Body of pancreas (tissue), 4 donors: ENCODE measurements around the gene C19orf38. TPM values are rescaled to one million over a fixed set of nuclear protein-coding genes. Genes with fewer than 3 reads are reported as not detected.
A peak's percentile ranks its signal among the peaks of the same experiment; 100 is the strongest.

ENCODE experiments used
- ATAC-seq: fragments of 150-250 bp; one replicate; pipeline ENCODE4 v1.9.1; 2016
- DNase-seq, 4 donors: peaks; one replicate each; pipeline ENCODE4 v3.0.0-alpha.2; 2019
- H3K27ac ChIP-seq, 4 donors: fragments of 200-600 bp; sonication (generic); 1 replicate in 3 of 4; 2 replicates in 1 of 4; pipeline versions ENCODE4 v1.5.1 to v1.6.1; 2016 to 2019; ENCODE audit warnings: mild to moderate bottlenecking in 1 of 4, mixed read lengths in 1 of 4, moderate library complexity in 1 of 4
- H3K27me3 ChIP-seq, 2 donors: fragments of 200-600 bp; sonication (generic); one replicate each; pipeline ENCODE4 v1.6.0; 2016; ENCODE audit warnings: mild to moderate bottlenecking in 1 of 2
- H3K36me3 ChIP-seq, 2 donors: fragments of 200-600 bp; sonication (generic); replicated peaks in 1 of 2; 2 replicates each; pipeline ENCODE4 v1.5.1; 2016; ENCODE audit warnings: low read depth in 2 of 2; ENCODE audit not compliant: insufficient read depth in 1 of 2
- H3K4me1 ChIP-seq: fragments of 200-600 bp; sonication (generic); one replicate; pipeline ENCODE4 v1.6.0; 2016
- H3K4me3 ChIP-seq, 2 donors: fragments of 200-600 bp; sonication (generic); 1 replicate in 1 of 2; 2 replicates in 1 of 2; pipeline ENCODE4 v1.5.1; 2016 to 2019
- H3K9me3 ChIP-seq, 3 donors: fragments of 200-600 bp; sonication (generic); 1 replicate in 2 of 3; 2 replicates in 1 of 3; pipeline ENCODE4 v1.5.1; 2016
- POLR2A ChIP-seq, 3 donors: fragments of 450-650 bp; IDR thresholded peaks; one replicate each; pipeline ENCODE4 v1.6.1; 2016; ENCODE audit warnings: antibody characterized with exemption in 3 of 3, mild to moderate bottlenecking in 2 of 3
- WGBS, 2 donors: methylation state at CpG; one replicate each; pipeline ENCODE4 v1.1.5; 2017; 5-methylcytosine and 5-hydroxymethylcytosine counted together
- intact Hi-C: fragments of 100-400 bp; cut with DNase I; formaldehyde crosslinking; loops from one replicate; pipeline ENCODE4 v1.15.1; 2023
- total RNA-seq, 2 donors: library from RNA; depleted of rRNA; stranded (reverse); fragments of >200 nt; gene quantifications; one replicate each; pipeline ENCODE4 v1.1.0, GENCODE V29; 2016
- TF ChIP-seq, protein P1 (sequence below), 7 experiments: fragments of 450-650 bp in 4 of 7; fragments of 200-600 bp in 3 of 7; sonication (generic) in 3 of 7; IDR thresholded peaks; one replicate each; pipeline ENCODE4 v1.5.1; 2016 to 2019; ENCODE audit warnings: antibody characterized with exemption in 7 of 7

C19orf38 gene
- total RNA-seq, 2 donors from 2014 or later, result 0.52 TPM; not detected in 1

DNA sequence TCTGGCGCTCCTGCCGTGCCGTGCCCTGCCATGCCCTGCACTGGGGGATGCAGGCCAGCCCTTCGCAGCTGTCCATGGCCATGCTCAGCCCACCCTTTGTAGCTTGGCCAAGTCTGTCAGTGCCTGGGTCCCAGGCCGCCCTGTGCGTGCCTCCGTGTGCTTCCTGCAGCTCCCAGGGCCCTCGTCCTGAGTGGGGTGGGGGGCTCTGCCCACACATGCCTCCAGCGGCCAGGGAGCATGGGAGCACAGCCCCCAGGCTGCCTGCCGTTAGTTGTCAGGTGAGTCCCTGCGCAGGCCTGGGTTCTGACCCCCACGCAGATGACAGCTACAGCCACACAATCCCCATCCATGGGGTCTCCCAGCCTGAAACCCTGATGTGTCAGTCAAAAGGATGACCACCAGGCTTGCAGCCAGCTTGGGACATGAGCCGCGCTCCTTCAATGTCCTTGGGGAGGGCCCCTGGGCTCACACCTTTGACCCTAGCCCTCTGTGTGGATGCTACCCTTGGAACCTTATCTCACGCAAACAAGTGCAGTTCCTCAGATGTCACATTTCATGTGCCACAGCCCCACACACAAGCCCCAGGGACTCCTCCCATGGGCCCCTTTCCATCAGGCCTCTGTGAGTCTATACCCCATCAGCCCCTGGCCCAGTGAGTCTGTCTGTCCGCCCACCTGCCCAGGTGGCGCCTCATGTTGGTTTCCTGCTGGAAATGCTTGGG lies 36.7 kb upstream of the C19orf38 start:
- intact Hi-C loops, result no loop called here
- Histone ChIP-seq H3K27ac (no peak overlapping the region), H3K9me3 (no peaks in the 10 kb centered on the region), H3K36me3 (peaks cover 0 to 17% of the 10 kb centered on the region in 2 donors), H3K4me3 (no peak overlapping the region), H3K4me1 (no peaks in the 10 kb centered on the region), H3K27me3 (no peaks in the 10 kb centered on the region)
- no peak for ATAC-seq
- TF ChIP-seq POLR2A (IDR thresholded peaks at IDR 0.05), result no peak
- TF ChIP-seq, protein P1, sequence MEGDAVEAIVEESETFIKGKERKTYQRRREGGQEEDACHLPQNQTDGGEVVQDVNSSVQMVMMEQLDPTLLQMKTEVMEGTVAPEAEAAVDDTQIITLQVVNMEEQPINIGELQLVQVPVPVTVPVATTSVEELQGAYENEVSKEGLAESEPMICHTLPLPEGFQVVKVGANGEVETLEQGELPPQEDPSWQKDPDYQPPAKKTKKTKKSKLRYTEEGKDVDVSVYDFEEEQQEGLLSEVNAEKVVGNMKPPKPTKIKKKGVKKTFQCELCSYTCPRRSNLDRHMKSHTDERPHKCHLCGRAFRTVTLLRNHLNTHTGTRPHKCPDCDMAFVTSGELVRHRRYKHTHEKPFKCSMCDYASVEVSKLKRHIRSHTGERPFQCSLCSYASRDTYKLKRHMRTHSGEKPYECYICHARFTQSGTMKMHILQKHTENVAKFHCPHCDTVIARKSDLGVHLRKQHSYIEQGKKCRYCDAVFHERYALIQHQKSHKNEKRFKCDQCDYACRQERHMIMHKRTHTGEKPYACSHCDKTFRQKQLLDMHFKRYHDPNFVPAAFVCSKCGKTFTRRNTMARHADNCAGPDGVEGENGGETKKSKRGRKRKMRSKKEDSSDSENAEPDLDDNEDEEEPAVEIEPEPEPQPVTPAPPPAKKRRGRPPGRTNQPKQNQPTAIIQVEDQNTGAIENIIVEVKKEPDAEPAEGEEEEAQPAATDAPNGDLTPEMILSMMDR (IDR thresholded peaks at IDR 0.05), result no peak
- WGBS, 2 donors, result 94 to 100% methylated on average over 6 to 17 of the region's 17 CpGs
- DNase-seq, result no peak

DNA sequence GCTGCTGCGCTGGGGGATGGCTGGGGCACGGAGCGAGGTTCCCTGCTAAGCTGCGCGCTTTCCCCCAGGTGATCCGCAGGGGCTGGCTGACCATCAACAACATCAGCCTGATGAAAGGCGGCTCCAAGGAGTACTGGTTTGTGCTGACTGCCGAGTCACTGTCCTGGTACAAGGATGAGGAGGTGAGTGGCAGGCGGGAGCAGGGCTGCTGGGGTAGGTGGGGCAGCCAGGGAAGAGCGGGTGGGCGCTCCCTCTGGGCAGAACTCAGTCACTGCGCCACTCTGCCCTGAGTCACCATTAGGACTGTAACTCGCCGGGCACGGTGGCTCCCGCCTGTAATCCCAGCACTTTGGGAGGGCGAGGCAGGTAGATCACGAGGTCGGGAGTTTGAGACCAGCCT lies 36.0 kb upstream of the C19orf38 start:
- no peaks in the 10 kb centered on the region for H3K27me3 ChIP-seq
- WGBS, 2 donors, result 91 to 98% methylated on average over 11 to 17 of the region's 19 CpGs

DNA sequence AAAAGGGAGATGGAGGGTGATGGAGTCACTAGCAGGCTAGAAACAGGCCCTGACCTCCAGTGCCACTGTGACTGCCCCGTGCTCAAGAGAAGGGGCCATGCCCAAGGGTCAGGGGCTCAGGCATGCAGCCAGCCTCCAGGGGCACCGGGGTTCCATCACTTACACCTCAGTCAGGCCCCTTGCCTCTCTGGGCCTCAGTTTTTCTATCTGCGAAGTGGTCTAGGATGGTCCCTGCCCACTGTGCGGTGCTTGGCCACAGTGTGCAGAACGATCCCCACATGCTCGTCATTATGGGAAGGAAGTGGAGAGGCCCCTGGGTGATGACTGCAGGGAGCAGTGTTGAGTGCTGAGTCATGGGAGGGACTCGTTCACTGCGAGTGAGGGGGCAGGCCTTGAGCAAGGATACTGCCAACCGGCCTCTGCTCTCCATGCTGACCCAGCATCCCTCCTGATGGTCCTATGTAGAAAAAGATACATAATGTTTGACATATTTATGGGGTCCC lies 35.3 kb upstream of the C19orf38 start:
- TF ChIP-seq POLR2A (IDR thresholded peaks at IDR 0.05), result no peak
- TF ChIP-seq, protein P1 (IDR thresholded peaks at IDR 0.05), result no peak
- intact Hi-C loops, result no loop called here
- Histone ChIP-seq H3K36me3 (peaks cover 0 to 17% of the 10 kb centered on the region in 2 donors), H3K9me3 (no peaks in the 10 kb centered on the region), H3K4me1 (no peaks in the 10 kb centered on the region), H3K27ac (peak overlapping the region in 2 of 4 donors; percentile 35 to 53), H3K4me3 (no peak overlapping the region), H3K27me3 (no peaks in the 10 kb centered on the region)
- peak; percentile 41 for ATAC-seq
- WGBS, 2 donors, result 79 to 93% methylated on average over 2 to 9 of the region's 9 CpGs
- peak in 2 of 4 donors; percentile 37 to 70 for DNase-seq

More for the DNA sequence above, 36.0 kb upstream of the C19orf38 start:
- Histone ChIP-seq H3K9me3 (no peaks in the 10 kb centered on the region), H3K36me3 (peaks cover 0 to 17% of the 10 kb centered on the region in 2 donors), H3K27ac (peak overlapping the region in 1 of 4 donors; percentile 53), H3K4me3 (no peak overlapping the region), H3K4me1 (no peaks in the 10 kb centered on the region)
- intact Hi-C loops, result no loop called here
- no peak for ATAC-seq
- no peak for TF ChIP-seq POLR2A (IDR thresholded peaks at IDR 0.05)
- TF ChIP-seq, protein P1 (IDR thresholded peaks at IDR 0.05), result no peak
- no peak for DNase-seq

DNA sequence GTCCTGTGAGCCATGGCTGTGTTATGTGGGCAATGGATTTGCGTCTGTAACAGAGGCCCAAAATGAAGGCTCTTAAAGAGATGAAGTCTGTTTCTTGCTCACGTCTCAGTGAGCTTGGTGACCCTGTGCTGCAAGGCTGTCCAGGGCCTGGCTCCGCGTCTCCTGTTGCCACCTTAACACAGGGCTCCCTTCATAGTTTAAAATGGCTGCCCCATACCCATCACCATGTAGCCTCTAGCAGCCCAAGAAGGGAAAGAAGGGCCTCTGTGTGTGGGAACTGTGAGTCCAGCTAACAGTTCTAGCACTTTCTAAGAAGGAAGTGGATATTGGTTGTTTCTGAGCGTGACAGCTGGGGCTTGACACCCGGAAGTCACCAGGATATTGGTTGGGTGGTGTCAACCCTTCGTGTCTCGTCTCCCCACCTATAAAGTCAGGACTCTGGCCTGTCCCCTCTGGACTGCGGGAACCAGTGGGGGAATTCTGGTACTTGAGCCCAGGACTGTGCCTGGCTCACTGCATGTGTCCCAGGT lies 33.1 kb upstream of the C19orf38 start:
- Histone ChIP-seq H3K4me3 (no peak overlapping the region), H3K27me3 (no peaks in the 10 kb centered on the region), H3K9me3 (no peaks in the 10 kb centered on the region), H3K36me3 (peaks cover 0 to 11% of the 10 kb centered on the region in 2 donors), H3K27ac (peak overlapping the region in 1 of 4 donors; percentile 12), H3K4me1 (no peaks in the 10 kb centered on the region)
- ATAC-seq, result no peak
- WGBS, 2 donors, result 87 to 91% methylated on average over 6 to 9 of the region's 9 CpGs
- TF ChIP-seq, protein P1 (IDR thresholded peaks at IDR 0.05), result no peak
- TF ChIP-seq POLR2A (IDR thresholded peaks at IDR 0.05), result no peak
- intact Hi-C loops, result no loop called here
- no peak for DNase-seq
